HPDE6-E6E7 (cell line): ENCODE data around the gene ANKS1A.
A peak's percentile ranks its signal among the peaks of the same experiment; 100 is the strongest.
"Not testable (repeated sequence)": the region's sequence is repeated elsewhere in the genome, so short reads cannot be mapped to it uniquely, and the experiment has no call there.

ENCODE experiments used
- DNase-seq: peaks from one replicate; pipeline ENCODE4 v3.0.0; 2011; ENCODE audit warnings: missing footprints; ENCODE audit errors: extremely low spot score

ANKS1A gene

DNA sequence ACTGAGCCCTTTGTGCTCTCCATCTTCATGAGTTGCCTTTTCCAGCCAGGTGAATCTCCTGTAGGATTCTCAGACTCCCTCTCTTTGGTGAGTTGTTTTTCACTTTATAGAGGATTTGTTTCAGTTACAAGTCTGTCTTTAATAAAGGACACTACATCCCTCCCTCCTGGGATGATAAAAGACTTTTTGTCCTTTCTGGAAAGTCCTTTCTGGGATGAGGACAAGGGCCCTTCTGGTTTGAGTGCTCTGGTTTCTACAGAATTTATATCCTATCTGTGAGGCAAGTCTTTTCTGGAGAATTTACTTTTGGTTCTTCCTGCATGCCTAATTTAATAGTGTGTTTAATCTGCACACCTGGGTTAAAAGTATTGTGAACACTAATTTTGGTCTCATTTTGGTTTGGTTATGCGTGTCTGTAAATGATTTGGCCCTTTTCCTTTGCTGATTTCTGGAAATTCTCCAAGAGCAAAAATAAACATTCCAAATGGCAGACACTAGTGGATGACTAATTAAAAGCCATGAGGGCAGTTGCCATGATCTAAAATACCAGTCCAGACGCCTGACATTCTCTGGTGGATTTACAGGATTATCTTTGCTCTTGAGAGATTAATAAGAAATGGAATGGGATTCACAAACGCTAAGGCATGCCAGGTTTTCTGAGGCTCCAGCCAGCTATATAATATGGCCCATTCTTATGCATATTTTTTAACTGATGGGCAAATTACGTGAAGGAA is 207.2 kb downstream of the ANKS1A start:
- peak; percentile 21 for DNase-seq

DNA sequence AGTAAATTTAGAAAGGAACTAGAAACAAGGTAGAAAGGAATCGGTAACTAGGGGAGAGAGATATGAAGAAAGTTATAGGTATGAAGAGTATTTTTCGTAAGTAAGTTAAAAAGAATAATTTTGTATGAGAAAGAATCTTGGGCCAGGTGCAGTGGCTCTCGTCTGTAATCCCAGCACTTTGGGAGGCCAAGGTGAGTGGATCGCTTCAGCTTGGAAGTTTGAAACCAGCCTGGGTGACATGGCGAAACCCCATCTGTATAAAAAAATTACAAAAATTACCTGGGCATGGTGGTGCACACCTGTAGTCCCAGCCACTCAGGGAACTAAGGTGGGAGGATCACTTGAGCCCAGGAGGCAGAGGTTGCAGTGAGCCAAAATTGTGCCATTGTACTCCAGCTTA is 210.1 kb downstream of the ANKS1A start:
- DNase-seq: no peak

DNA sequence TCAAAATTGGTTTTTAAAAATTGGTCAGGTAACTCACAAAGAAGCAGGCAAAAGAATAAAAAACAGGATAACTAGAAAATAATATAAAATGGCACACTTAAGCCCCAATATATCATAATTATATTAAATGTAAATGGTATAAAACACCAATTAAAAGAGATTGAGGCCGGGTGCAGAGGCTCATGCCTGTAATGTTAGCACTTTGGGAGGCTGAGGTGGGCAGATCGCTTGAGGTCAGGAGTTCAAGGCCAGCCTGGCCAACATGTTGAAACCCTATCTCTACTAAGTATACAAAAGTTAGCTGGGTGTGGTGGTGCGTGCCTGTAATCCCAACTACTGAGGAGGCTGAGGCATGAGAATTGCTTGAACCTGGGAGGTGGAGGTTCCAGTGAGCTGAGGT is 216.0 kb downstream of the ANKS1A start:
- DNase-seq: no peak

DNA sequence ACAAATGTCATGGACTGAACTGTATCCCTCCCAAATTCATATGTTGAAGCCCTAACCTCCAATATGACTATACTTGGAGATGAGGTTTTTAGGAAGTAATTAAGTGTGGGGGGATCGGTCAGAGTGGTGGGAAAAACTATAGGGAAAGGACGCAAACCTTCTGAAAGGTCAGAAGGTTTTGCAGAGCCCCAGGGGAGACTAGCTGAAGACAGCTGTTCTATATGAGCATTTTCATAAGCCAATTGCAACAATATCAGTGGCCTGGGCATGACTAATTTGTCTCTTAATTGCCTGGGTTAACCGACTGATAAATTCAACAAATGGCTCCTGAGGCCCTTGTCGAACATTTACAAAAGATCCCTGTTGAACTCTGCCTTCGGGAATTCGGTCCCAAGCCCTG is 217.0 kb downstream of the ANKS1A start:
- DNase-seq: not testable (repeated sequence)

DNA sequence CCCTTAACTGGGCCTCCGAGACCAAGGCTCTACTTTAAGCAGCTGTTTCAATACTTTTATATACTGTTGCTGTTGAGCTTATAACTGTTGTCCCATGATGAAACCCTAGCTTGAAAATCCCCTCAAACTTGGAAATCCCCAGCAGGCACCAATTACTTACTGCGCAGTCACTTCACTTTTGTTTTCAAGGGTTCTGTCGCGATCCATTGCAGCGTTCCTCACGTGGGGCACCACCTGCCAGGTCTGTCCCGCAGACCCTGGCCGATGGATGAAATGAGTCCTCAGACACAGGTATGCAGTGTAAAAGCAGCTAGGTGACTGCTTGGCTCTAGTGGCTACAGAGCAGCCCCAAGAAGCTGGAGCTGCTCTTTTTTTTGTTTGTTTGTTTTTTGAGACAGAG is 218.2 kb downstream of the ANKS1A start:
- not testable (repeated sequence) for DNase-seq

DNA sequence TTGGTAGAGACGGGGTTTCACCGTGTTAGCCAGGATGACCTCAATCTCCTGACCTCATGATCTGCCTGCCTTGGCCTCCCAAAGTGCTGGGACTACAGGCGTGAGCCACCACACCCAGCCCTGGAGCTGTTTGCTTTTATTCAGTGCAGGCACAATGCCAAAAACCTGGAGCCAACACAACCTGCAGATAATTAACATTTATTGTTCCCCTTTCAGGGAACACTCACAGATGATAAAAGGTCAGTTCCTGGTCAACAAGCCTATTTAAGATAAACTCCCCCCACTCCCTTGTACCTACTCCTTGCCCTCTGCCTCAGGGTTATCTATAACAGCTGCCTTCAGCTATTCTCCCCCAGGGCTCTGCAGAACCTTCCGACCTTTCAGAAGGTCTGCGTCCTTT is 218.7 kb downstream of the ANKS1A start:
- DNase-seq: not testable (repeated sequence)

DNA sequence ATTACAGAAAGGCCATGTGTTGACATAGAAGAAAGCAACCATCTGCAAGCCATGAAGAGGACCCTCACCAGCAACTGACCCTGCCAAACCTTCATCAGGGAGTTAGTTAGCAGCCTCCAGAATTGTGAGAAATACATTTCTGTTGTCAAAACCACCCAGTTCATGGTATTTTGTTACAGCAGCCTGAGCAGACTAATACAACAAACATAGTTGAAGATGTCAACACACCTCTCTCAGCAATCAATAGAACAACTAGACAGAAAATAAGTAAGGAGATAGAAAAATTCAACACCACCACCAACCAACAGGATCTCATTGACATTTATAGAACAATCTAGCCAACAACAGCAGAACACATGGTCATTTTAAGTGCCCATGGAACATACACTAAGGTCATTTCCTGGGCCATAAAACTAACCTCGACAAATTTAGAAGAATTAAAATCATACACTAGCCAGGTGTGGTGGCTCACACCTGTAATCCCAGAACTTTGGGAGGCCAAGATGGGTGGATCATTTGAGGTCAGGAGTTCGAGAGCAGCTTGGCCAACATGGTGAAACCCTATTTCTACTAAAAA is 219.3 kb downstream of the ANKS1A start:
- no peak for DNase-seq

DNA sequence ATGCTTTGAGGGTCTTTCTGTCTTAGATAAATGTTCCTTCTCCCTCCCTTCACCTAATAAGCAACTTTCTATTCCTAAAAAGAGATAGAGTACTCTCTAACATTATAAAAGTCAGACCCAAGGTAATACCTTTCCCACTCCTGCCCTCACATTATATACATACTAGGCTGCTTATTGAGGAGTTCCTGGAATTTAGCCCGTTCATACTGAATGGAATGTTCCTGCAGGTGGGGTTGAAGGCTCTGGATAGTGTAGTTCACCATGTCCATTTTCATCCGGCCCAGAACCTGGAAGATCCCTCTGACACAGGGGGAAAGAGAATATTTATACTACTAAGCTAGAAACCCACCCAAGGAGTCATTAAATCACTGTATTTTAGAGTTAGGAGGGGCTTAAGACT is 231.7 kb downstream of the ANKS1A start:
- DNase-seq: no peak

DNA sequence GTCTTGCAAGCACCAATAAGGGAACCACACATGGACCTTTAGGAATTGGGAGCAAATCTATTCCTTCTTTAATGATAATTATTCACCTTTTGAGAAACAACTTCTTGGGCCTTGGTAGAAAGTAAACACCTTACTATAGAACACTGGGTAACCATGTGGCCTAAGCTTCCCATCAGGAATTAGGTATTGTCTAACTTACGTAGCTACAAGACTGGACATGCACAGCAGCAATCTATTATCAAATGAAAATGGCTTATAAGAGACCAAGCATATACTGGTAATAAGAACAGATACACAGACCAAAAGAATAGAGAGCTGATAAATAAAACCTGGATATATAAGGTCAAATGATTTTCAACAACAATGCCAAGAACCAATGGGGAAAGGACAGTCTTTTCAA is 235.3 kb downstream of the ANKS1A start:
- DNase-seq: no peak

DNA sequence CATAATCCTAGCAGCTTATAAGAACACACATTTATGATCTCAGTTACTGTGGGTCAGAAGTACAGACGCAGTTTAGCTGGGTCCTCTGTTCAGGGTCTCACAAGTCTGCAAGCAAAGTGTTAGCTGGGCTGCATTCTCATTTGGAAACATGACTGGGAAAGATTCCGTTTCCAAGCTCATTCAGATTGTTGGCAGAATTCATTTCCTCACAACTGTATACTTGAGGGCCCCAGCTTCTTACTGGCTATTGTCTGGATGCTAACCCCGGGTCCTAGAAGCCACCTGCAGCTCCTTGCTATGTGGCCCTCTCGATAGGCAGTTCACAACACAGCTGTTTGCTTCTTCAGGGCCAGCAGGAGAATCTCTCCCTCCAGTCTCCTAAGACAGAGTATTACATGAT is 239.0 kb downstream of the ANKS1A start:
- no peak for DNase-seq

DNA sequence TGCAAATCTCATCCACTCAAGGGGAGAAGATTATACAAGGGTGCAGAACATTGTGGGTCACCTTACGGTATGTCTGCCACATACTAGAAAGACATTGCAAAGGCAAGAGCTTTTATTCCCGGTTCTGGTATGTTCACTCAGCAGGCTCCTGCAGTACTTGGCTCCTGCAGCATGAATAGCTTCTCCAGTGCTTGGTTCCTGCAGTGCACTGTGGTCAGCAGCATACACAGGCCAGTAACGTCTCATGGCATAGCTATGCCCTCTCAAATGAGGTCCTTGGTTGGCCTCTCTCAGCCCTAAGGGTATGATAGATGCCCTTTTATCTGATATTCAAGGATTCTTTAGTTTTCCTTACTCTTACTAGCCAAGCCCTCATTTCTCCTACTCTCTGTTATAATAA is 239.4 kb downstream of the ANKS1A start:
- no peak for DNase-seq

DNA sequence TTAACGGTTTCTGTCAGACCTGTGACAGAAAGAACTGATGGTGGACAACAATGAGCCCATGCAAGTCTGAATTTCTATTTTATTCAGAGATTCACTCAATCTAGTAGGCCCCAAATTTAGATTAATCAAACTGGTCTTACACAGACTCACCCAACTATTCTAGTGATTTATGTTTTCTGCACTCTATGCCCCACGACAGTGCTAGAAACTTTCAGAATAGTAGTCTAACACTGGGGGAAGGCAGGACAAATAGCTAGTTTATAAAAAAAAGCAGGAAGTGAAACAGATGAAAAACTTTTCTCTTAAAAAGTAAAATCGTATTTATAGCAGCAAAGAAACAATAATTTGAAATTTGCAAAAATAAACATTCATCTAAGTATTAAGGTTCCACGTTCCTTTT is 247.1 kb downstream of the ANKS1A start:
- no peak for DNase-seq

DNA sequence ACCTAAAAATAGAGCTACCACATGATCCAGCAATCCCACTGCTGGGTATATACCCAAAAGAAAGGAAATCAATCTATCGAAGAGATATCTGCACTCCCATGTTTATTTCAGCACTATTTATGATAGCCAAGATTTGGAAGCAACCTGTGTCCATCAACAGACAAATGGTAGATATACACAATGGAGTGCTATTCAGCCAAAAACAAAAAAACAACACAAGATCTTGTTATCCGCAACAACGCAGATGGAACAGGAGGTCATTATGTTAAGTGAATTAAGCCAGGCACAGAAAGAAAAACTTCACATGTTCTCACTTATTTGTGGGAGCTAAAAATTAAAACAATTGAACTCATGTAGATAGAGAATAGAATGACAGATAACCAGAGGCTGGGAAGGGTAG is 249.1 kb downstream of the ANKS1A start:
- DNase-seq: not testable (repeated sequence)

DNA sequence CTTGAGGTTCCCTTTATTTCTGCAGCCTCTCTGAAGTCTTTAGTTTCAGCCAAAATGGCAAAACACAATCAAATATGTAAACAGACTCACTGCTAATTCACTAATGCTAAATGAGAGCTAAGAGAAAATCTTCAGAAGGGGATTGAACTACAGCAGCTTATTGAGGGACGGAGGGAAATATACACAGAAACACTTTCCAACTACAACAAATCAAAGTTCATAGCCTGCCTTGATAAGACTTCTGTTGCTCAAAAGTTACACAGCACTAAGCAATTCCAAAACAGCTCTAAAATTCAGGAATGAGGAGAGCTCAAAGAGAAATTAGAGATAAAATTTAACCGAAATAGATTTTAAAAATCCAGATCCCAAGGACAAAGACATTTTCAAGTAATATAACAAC is 250.4 kb downstream of the ANKS1A start:
- DNase-seq: no peak

DNA sequence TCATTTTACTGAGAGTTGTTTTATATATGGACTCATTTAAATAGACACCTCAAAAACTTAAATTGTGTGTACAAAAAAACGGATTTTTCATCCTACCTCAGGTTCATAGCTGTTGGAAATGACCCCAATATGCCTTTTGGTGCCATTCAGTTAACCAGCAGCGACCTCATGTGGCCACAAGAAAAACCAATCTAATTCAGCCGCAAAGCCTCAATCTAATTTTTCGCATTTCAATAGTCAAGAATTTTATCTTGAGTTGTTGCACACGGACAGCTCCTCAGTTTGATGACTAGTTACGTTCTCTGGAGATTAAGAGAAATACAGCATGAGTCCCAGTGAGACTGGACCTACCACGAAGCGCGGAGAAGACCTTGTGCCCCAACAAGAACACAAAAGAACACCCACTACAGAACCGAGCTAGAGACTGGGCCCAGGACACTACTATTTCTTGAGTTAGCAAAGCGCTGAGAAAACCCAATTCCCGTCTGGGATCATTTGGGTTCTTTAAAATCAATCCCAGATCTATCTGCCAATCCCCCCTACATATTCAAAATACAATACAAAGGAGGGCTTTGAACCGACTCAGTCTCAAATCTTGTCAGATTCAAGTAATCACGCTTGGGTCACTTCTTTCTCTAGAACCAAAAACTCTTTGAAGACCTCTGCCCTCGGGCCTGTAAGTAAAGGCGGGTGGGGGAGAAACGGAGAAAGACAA is 251.0 kb downstream of the ANKS1A start:
- peak; percentile 26 for DNase-seq

DNA sequence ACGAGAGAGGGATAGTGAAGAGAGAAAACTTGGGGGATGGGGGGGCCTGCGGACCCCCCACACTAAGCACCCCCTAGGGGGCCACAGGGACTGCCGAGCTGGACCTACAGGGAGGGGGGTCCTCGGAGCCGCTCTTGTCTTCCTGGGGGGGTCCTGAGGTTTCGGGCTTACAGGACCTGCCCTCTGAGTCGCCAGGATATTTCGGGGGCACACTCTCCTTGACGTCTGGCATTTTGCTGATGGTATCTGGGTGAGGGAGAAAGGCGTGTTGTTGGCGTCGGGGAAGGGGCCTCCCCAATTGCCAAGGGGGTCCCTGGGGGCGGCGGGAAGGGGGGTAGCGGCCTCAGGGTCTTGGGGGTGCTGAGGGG is 251.6 kb downstream of the ANKS1A start:
- DNase-seq: no peak
